ENCODE data around the gene MGST3.
"Not testable (repeated sequence)": the region's sequence is repeated elsewhere in the genome, so short reads cannot be mapped to it uniquely, and the experiment has no call there.

The MGST3 gene

DNA sequence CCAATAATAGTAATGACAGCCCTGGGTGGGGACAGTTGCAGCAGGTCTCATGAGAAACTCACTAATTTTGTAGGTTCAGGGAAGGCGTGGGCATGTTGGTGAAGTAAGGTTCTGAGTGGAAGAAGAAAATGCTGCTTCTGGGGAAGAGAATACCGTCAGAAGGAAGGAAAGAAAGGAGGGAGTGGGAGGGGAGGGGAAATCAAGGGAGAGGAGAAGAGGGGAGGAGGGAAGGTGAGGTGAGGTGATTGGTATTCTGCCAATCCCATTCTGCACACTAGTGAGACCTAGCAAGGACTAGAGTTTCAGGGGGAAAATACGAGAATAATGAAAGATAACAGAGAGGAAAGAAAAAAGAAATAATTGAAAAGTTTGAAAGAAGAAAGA, 32.4 kb upstream of the MGST3 start:
- peak overlapping the region; percentile 78 for H3K4me3 ChIP-seq (ENCODE audit: low read depth, low read length)
- TF ChIP-seq, protein P1, sequence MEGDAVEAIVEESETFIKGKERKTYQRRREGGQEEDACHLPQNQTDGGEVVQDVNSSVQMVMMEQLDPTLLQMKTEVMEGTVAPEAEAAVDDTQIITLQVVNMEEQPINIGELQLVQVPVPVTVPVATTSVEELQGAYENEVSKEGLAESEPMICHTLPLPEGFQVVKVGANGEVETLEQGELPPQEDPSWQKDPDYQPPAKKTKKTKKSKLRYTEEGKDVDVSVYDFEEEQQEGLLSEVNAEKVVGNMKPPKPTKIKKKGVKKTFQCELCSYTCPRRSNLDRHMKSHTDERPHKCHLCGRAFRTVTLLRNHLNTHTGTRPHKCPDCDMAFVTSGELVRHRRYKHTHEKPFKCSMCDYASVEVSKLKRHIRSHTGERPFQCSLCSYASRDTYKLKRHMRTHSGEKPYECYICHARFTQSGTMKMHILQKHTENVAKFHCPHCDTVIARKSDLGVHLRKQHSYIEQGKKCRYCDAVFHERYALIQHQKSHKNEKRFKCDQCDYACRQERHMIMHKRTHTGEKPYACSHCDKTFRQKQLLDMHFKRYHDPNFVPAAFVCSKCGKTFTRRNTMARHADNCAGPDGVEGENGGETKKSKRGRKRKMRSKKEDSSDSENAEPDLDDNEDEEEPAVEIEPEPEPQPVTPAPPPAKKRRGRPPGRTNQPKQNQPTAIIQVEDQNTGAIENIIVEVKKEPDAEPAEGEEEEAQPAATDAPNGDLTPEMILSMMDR (IDR thresholded peaks at IDR 0.05; ENCODE audit: borderline replicate concordance, insufficient read depth, low read depth, low read length) = no peak

DNA sequence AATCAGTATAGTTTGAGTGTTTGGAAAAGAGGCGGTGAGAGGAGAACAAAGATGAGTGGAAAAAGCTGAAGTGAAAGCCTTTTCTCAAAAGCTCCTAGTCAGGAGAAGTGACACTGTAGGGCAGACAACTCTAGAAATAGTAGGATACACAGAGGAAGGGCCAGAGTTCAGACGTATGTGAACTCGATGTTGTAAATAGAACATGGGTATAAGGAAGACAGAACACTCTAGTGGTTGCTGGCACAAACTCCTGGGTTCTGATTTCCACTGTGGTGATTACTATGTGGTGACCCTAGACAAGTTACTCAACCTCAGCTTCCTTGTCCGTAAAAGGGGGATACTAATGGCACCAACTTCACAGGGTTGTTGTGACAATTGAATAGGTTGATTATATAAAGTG, 30.2 kb upstream of the MGST3 start:
- no peak overlapping the region for H3K4me3 ChIP-seq (ENCODE audit: low read depth, low read length)
- TF ChIP-seq, protein P1 (IDR thresholded peaks at IDR 0.05; ENCODE audit: borderline replicate concordance, insufficient read depth, low read depth, low read length) = no peak

DNA sequence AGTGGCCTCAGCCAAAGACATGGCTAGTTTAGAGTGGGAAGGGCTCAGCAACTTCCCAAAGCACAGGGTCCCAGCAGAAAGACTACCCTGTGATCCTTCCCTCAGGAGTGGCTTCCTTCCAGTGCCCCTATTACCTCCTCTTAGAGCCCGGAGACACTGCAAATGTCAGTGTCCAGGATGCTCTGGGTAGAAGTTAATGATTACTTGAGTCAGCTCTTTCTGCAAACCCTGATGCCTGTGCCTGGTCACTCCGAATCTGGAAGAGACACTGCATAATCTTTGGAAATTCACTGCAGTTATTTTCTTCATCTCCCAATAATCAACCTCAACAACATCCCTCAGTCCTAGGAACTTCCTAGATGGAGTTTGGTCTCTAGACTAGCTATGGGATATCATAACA, 27.2 kb upstream of the MGST3 start:
- no peak overlapping the region for H3K4me3 ChIP-seq (ENCODE audit: low read depth, low read length)

DNA sequence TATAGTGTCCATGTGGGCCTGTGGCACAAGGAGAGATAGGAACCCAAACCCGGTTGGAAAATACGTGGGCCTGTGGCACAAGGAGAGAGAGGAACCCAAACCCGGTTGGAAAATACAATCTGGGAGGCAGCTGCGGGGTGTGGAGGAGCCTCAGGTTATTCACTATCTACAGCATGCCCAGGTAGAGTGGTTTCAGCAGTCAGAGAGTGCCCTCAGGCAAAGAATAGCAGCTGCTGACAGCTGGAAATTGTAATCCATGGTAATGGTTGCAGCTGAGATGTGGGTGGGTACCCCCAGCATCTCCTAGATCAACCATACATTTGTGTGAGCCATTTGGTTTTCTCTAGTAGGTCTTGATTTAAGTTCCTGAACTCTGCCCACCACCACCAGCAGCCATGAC, 25.8 kb upstream of the MGST3 start:
- TF ChIP-seq, protein P1 (IDR thresholded peaks at IDR 0.05; ENCODE audit: borderline replicate concordance, insufficient read depth, low read depth, low read length) = no peak
- H3K4me3 ChIP-seq (ENCODE audit: low read depth, low read length) = no peak overlapping the region

More for the DNA sequence above, 27.2 kb upstream of the MGST3 start:
- TF ChIP-seq, protein P1 (IDR thresholded peaks at IDR 0.05; ENCODE audit: borderline replicate concordance, insufficient read depth, low read depth, low read length) = no peak

DNA sequence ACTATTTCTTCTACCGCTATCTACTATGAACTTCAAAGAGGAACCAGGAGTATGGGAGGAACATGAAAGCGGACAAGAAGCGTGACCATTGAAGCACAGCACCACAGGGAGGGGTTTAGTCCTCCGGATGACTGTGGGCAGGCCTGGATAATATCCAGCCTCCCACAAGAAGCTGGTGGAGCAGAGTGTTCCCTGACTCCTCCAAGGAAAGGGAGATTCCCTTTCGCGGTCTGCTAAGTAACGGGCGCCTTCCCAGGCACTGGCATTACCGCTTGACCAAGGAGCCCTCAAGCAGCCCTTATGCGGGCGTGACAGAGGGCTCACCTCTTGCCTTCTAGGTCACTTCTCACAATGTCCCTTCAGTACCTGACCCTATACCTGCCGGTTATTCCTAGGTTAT, 24.4 kb upstream of the MGST3 start:
- H3K4me3 ChIP-seq (ENCODE audit: low read depth, low read length) = not testable (repeated sequence)

DNA sequence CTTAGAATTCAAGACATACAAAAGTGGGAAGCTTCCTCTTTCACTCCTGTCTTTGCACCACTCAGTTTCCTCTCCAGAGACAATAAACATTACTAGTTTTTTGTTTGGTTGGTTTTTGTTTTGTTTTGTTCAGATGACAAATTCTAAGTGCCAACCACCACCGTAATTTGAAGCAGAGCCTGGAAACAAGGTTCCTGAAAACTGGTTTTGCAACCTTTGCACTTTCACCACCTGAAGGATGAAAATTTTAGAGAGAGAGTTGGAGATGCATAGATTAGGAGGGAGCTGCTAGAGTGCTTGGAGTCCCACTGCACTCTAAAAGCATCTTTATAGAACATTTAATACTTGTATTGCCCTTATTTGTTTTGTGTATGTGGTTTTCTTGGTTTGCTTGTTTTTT, 20.2 kb upstream of the MGST3 start:
- TF ChIP-seq, protein P1 (IDR thresholded peaks at IDR 0.05; ENCODE audit: borderline replicate concordance, insufficient read depth, low read depth, low read length) = no peak
- H3K4me3 ChIP-seq (ENCODE audit: low read depth, low read length) = no peak overlapping the region

DNA sequence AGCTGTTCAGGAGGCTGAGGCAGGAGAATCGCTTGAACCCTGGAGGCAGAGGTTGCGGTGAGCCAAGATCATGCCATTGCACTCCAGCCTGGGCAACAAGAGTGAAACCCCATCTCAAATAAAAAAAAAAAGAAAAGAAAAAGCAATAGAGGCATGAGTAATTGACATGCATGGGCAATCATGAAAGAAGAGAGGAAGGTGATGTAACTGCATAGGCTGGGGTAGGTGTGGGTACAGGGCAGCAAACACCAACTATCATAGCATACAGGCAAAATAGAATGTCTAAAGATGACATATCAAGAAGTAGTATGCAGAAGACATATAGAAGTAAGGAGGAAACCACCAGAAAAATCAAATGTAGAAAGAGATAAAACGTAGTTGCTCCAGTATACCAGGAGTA, 19.0 kb upstream of the MGST3 start:
- TF ChIP-seq, protein P1 (IDR thresholded peaks at IDR 0.05; ENCODE audit: borderline replicate concordance, insufficient read depth, low read depth, low read length) = no peak

DNA sequence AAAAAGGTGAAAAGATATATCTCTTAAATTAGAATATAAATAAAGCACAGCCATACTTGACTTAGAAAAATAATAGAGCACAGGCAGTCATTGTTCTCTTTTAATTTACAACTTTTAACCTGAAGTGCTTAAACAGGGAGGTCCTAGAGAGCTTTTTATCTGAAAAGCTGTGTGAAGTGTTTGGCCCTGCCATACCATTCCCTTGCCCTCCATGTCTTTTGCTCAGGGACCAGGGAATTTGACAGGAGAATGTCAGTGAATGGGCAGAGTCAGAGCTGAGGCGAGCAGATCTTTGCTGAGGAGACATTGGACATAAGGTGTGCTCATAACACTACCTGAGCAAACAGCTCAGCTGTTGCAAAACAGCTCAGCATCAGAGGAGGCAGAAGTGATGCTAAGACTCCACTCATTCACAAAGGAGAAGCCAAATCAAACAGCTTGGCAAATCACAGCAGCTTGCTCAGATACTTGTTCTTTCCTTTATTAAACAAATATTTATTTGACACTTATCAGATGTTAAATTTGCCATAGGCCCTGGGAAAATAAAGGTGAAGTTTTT, 14.9 kb upstream of the MGST3 start:
- TF ChIP-seq, protein P1 (IDR thresholded peaks at IDR 0.05; ENCODE audit: borderline replicate concordance, insufficient read depth, low read depth, low read length) = no peak
- H3K4me3 ChIP-seq (ENCODE audit: low read depth, low read length) = no peak overlapping the region

More for the DNA sequence above, 19.0 kb upstream of the MGST3 start:
- H3K4me3 ChIP-seq (ENCODE audit: low read depth, low read length) = no peak overlapping the region

Data from GM12875 (cell line).